ENCODE data around the gene FYCO1.

DNA sequence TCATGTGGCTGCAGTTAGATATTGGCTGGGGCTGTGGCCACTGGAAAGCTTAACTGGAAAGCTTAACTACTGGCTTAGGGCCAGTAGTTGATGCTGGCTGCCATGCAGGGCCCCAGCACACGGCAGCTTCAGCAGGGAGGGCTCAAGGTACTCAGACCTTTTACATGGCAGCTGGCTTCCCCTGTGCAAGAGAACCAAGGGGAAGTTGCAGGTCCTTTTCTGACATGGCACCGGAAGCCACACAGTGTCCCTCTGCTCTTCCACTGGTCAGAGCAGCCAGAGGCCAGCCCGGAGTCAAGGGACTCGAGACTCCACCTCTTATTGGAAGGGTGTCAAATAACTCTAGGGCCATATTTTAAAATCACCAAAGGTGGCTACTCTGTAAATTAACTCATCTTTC, 84.7 kb downstream of the FYCO1 start:
- TF ChIP-seq, protein P1, sequence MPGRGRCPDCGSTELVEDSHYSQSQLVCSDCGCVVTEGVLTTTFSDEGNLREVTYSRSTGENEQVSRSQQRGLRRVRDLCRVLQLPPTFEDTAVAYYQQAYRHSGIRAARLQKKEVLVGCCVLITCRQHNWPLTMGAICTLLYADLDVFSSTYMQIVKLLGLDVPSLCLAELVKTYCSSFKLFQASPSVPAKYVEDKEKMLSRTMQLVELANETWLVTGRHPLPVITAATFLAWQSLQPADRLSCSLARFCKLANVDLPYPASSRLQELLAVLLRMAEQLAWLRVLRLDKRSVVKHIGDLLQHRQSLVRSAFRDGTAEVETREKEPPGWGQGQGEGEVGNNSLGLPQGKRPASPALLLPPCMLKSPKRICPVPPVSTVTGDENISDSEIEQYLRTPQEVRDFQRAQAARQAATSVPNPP (CRISPR knock-in tag; IDR thresholded peaks at IDR 0.05) = no peak
- TF ChIP-seq JUN (CRISPR knock-in tag; IDR thresholded peaks at IDR 0.05) (no peak), ARID2 (CRISPR knock-in tag; IDR thresholded peaks at IDR 0.05; ENCODE audit: borderline replicate concordance) (no peak), NR1H2 (CRISPR knock-in tag; IDR thresholded peaks at IDR 0.05; ENCODE audit: borderline replicate concordance, low read depth) (no peak), GZF1 (CRISPR knock-in tag; IDR thresholded peaks at IDR 0.05) (no peak), SNRNP70 (IDR thresholded peaks at IDR 0.05; ENCODE audit: low read depth, low read length) (no peak), FOSL2 (CRISPR knock-in tag; IDR thresholded peaks at IDR 0.05) (no peak), HNRNPK (IDR thresholded peaks at IDR 0.05; ENCODE audit: low read depth, low read length, poor library complexity, severe bottlenecking) (no peak), DR1 (CRISPR knock-in tag; IDR thresholded peaks at IDR 0.05) (no peak)

Measured in HepG2 (cell line).